HG03469 (cell line): ENCODE measurements around the gene PLEKHF1.

Source experiments
- ATAC-seq: cut with Tn5 transposase; IDR thresholded peaks from one replicate; pipeline ENCODE4 v1.9.1; 2021; ENCODE audit warnings: mild to moderate bottlenecking, moderate library complexity, moderate number of reproducible peaks; ENCODE audit not compliant: unreplicated experiment

The PLEKHF1 gene

DNA sequence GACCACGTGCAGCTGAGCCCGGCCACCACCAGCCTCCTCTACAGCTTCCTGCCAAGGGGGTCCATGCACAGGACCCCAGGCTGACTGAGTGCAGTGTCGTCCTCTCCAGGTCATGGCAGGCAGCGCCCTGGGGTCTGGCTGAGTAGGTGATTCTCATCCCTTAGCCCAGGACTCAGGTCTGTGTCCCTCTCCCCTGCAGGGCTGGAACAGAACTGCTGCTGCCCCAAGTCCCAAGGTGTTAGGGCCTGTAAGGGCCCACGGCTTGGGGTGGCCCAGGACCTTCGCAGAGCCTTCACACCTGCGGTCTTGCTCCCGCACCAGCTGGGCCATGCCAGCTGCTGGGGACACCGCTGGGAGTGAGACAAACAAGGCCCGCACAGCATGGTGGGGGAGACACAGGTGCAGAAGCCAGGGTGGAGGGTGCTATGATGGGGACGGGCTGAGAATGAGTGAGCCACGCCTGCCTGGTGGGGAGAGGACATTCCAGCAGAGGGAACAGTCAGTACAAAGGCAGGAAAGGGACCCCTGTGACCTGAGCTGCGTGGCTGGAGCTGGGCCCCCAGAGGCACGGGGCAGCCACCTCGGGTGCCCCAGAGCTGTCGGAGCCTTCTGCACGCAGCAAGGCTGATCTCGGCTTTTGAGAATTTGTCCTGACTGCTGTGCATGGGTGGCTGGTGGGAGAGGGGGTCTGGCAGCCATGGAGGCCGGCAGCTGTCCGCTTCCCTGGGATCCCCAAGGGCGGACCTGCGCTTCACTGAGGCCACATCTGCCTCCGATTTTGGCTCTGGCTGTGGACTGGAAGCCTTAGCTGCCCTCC, 11.9 kb downstream of the PLEKHF1 start:
- ATAC-seq, result no peak

DNA sequence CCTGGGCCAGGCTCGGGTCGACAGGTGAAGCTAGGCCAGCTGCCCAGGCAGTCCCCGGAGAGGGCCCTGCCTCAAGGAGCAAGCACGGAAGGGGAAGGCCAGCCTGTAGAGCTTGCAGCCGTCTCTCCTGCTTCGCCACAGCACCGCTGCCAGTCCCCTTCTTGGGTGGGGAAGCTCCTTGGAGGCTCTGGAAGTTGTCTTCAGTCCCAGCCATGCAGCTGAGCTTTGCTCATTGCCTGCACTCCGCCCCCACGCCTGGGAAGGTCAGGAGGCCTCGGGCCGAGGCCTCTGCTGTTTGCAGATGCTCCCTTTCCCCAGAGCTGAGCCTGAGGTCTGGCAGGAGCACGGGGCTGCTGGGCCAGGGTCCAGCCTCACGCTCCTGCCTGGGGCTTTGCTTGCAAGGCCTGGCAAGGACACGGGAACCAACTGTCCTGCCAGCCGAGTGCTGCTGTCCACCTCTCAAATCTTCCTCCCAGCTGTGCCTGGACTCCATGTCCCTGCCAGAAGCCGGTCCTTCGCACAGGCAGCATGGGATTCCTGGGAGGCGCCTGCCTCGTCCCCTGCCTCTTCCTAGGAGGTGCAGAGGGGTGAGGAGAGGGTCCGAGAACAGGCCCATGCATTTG, 13.3 kb downstream of the PLEKHF1 start:
- no peak for ATAC-seq

DNA sequence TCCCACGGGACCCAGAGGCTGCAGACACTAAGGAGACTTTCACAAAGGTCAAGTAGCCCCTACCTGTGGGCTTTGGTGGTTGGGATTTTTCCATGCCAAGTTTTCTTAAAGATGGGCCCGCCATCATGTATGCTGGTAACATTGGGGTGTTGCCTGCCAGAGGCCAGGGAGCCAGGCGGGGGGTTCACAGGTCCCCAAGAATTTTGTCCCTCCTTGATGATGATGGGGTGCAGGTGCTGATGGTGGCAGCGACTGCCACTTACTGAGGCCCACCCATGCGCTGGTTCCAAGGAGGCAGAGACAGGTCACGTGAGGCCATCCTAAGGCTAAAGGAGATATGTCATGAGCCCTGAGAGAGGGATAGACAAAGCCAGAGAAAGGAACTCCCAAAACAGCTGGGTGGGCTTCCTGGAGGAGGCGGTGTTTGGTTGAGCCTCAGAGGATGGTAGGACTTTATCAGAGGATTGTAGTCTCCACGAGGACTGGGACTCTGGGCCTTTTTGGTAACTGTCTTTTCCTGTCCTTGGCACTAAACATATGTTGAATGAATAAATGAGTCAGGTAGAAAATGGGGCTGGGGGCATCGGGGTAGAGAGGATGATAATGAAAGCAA, 14.4 kb downstream of the PLEKHF1 start:
- no peak for ATAC-seq

DNA sequence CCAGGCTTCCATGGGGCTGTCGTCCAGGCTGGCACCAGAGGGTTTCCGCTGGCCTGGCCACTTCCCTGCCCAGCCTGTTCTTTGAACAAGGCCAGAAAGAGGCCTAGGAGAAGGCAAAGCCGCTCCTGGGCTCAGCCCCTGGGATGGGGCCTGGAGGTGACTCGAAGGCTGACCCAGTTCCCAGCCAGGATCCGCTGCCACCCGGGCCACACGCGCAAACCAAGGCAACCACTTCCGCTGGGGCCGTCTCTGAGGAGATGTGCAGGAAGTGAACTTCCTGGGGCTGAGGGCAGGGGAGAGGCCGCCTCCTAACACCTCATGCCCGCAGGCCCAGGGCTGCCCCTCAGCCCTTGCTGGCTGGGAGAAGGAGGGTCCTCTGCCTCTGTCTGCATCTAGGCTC, 15.2 kb downstream of the PLEKHF1 start:
- ATAC-seq, result peak; percentile 57

DNA sequence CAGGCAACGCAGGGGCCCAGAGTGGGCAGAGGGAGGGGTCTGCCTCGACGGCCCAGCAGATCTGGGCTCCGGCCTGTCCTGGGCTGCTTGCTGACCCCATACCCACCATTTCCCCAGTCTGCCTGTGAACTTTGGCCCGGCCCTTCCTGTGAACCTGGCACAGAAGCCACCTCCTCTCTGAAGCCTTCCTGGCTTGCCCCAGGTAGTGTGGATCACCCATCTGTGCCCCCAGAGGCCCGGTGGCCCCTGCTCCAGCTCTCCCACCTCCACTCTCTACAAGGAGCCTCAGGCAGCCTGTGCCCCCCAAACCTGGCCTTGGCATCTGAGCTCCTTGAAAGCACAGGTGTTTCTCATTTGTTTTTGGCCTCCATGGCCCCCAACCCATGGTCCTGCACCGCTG, 15.7 kb downstream of the PLEKHF1 start:
- no peak for ATAC-seq

DNA sequence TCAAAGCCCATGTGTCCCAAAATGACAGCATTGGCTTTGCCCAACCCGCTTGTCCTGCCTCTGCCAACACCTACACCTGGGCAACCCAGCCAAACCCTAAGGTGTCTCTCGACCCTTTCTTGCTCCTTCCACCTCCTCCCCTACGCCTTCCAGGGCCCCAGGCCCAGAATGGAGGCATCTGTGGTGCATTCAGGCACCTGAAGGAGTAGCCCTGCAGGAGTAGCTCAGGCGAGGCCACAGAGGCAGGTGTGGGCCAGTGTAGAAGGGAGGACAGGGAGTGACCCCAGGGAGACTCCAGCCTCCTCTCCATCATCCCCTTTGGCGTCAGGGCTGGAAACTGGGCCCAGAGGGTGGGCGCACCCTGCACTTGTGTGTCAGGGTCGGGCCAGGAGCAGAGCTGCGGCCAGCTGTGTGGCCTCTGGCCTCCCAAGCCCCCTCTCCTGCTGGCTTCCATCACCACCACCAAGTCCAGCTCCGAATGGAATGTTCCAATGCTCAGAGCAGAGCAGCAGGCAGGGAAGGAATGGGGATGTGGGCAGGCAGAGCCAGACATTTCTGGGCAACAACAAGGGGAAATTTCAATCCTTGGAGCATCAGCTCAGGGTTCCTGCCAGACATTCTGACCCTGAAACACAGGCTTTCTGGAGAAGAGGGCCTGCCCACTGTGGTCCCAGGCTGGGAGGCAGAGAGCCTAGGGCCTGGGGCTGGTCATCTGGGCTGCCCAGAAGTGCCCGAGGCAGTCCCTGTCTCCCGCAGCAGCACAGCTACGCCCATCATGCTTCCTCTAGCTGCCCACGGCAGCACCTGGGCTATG, 16.4 kb downstream of the PLEKHF1 start:
- ATAC-seq, result no peak

DNA sequence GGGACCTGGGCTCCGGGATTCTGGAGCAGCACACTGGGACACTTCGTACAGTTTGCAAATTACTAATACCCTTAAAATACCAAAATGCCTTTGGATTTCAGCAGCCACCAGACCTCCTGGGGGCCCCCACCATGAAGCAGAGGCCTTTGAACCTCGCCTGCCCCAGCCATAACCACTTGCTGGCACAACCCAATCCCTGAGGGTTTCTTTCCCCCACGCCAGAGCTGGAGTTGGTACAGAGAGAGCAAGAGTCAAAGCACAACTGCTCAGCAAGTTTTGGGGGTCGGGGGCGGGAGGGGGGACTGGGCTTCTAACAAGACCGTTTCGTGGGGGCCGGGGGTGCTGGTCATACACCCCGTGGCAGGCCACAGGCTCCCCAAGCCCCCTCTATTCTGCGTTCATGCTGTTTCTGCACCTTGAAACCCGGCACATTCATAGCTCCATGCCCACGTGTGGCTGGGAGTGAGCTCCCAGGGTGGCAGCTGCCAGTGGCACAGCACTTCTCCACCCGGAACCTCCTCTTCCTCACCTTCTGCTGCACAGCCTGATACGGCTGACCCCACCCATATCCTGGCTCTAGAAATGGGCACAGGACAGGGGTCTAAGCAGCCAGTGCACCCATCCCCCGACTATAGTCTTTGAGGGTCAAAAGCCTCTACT, 17.1 kb downstream of the PLEKHF1 start:
- ATAC-seq, result no peak

DNA sequence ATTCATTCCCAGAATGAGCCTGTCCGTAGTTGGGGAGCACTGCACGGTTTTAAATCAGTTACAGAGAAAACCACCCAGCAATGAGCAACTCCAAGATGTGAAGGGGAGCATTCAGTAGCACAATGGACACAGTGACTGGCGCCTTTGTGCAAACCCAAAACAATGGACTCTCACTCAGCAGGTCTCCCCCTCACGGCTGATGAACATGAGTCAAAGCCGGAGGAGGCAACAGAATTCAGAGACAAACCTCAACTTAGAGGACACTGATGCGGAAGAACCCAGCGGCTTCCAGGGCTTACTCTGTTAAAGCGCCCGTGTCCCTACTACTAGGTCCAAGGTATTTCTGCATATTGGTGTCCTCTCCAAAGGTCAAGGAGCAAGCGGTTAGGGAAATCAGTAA, 17.7 kb downstream of the PLEKHF1 start:
- ATAC-seq, result no peak

DNA sequence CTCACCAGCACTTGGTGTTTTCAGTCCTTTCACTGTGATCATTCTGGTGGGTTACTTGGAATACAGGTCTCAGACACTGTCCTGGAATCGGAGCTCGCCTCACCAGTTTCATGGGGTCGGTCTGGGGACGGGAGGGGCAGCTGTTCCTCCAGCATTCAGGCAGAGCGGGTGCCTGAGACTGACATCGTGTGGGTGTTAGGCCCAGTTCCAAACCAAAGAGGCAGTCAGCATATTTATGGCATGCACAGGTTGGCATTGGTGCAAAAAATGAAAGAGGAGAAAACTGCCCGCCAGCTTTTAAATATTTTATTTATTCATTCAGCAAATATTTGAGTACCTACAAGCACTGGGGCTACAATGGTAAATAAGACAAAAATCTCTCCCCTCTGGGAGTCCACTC, 20.1 kb downstream of the PLEKHF1 start:
- no peak for ATAC-seq

DNA sequence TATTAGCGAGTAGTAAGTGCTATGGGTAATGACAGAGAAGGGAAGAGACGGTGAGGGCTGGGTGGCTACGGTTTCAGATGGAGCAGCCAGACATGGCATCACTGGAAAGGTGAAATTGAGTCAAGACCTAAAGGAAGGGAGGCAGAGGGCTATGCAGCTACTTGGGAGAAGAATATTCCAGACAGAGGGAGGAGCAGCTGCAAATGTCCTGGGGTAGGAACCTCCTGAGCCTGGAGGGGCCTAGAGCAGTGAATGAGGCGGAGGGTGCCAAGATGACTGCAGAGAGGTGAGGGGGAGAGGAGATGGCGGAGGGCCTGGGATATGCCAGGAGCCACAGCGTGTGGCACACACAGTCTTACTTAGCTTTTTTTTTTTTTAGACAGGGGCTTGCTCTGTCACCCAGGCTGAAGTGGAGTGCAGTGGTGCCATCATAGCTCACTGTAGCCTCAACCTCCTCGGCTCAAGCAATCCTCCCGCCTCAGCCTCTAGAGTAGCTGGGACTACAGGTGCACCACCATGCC, 21.1 kb downstream of the PLEKHF1 start:
- no peak for ATAC-seq

DNA sequence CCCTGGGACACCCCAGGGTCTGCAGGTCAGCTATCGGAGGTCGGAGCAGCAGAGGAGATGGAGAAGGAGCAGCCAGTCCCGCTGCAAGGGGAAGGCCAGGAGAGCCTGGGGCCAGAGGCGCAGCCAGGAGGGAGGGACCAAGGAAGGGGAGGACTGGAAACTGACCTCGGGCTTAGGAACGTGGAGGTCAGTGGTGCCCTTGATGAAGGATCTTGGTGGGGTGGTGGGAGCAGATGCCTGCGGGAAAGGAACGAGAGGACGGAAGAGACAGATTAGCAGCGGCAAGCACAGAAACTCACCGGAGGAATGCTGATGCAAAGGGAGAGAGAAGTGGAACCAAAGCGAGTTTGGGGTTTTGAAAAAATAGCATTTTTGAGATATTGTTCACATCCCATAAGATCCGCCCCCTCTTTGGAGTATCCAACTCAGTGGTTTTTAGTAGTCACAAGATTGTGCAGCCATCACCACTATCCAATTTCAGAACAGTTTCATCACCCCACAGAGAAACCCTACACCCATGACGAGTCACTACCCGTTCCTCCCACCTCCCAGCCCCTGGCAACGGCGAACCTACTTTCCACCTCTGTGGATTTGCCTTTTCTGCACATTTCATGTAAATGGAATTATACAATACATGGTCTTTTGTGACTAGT, 22.1 kb downstream of the PLEKHF1 start:
- ATAC-seq, result no peak

DNA sequence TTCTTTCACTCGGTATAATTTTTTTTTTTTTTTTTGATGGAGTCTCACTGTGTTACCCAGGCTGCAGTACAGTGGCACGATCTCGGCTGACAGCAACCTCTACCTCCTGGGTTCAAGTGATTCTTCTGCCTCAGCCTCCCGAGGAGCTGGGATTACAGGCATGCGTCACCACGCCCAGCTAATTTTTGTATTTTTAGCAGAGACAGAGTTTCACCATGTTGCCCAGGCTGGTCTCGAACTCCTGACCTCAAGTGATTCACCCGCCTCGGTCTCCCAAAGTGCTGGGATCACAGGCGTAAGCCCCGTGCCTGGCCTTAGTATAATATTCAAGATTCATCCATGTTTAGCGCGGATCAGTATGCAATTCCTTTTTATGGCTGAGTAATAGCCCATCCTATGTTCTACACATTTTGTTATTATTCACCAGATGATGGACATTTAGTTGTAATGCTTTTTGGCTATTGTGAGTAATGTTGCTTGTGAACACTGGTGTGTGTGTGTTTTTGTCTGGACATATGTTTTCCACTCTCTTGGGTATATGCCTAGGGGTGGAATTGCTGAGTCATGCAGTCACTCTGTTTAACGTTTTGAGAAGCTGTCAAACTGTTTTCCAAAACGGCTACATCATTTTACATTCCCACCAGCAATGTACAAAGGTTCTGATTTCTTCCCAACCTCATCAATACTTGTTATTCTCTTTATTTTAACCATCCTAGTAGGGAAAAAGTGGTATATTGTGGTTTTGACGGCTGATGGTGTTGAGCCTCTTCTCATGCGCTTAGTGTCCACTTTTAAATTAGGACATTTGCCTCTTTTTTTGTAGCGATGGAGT, 22.9 kb downstream of the PLEKHF1 start:
- ATAC-seq, result no peak

DNA sequence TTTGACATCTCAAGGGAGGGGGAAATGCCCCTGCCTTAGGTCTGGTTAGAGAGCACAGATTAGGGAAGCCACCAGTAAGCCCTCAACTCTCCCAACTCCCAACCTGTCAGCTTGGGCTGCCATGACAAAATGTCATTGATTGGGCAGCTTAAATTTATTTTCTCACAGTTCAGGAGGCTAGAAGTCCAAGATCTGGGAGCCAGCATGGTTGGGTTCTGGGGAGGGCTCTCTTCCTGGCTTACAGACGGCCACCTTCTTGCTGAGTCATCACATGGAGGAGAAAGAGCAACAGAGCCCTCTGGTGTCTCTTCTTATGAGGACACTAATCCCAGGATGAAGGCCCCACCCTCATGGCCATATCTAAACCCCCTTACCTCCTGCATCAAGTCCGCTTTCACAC, 25.6 kb downstream of the PLEKHF1 start:
- ATAC-seq, result no peak

DNA sequence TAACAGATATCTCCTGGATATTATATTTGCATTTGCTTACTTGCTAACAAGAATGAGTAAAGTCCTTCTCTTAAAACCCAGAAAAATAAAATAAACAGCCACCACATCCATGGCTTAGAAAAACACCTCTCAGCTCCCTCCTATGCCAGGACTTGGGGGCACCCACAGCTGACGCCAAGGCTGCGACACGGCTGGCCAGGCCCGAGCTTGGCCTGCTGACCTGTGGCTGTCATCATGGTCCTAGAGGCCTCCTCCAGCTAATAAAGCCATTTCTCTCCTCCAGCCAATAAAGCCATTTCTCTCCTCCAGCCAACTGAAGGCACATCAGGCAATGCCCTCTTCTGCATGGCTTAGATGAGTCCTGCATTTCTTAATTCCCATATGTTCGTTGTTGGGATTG, 28.9 kb downstream of the PLEKHF1 start:
- no peak for ATAC-seq

DNA sequence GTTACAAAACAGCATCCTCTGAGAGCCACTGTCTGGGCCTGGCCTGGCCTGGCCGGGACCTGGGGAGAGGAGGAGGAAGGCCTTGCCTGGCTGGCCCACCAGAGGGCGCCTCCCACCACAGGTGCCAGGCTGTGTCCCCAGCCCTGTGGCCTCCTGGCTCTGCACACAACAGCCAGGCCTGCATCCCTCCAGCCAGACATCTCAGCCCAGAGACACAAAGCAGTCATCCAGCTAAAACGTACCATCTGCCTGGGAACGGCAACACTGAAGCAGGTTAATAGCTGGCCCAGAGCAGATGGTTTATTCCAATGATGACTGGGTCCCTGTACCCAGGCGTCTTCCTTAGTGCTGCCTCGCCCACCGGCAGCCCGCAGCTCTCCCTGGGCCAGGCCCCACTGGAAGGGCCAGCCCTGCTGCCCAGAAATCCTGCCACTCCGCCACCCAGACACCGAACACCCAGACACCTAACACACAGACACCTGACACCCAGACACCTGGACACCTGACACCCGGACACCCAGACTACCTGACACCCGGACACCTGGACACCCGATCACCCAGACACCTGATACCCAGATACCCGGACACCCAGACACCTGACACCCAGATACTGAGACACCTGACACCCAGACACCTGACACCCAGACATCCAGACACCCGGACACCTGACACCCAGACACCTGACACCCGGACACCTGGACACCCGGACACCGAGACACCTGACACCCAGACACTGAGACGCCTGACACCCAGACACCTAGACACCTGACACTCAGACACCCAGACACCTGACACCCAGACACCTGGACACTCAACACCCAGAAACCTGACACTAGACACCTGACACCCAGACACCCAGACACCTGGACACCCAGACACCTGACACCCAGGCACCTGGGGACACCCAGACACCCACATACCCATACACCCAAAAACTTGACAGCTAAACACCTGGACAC, 29.7 kb downstream of the PLEKHF1 start:
- ATAC-seq, result peak; percentile 90

DNA sequence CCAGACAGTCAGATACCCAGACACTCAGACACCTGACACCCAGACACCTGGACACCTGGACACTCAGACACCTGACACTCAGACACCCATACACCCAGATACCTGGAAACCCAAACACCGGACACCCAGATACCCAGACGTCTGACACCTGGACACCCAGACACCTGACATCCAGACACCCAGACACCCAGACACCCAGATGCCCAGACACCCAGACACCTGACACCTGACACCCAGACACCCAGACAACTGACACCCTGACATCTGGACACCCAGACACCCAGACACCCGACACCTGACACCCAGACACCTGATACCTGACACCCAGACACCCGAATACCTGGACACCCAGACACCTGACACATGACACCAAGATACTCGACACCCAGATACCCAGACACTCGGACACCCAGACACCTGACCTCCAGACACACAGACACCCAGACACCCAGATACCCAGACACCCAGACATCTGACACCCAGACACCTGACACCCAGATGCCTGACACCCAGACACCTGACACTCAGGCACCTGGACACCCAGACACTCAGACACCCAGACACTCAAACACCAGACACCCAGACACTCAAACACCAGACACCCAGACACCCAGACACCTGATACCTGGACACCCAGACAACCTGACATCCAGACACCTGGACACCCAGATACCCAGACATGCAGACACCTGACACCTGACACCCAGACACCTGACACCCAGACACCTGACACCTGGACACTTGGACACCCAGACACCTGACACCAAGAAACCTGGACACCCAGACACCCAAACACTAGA, 30.7 kb downstream of the PLEKHF1 start:
- no peak for ATAC-seq

DNA sequence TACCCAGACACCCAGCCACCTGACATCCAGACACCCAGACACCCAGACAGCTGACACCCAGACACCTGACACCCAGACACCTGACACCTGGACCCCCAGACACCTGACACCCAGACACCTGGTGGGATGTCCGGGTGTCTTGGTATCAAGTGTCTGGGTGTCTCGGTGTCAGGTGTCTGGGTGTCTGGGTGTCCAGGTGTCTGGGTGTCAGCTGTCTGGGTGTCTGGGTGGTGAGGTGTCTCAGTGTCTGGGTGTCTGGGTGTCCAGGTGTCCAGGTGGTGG, 31.2 kb downstream of the PLEKHF1 start:
- no peak for ATAC-seq
